Myocyte (in vitro differentiated cells): Measurements from ENCODE around the gene CERS6. TPM values are rescaled to one million over a fixed set of nuclear protein-coding genes. Genes with fewer than 3 reads are reported as not detected.
A peak's percentile ranks its signal among the peaks of the same experiment; 100 is the strongest.
"Not testable (repeated sequence)": the region's sequence is repeated elsewhere in the genome, so short reads cannot be mapped to it uniquely, and the experiment has no call there.

Experiments used
- DNase-seq: peaks from one replicate; pipeline ENCODE4 v3.0.0-alpha.2; 2012; ENCODE audit warnings: low read depth
- total RNA-seq: library from RNA; depleted of rRNA; stranded (reverse); fragments of >200 nt; gene quantifications from 2 replicates; pipeline ENCODE4 v1.2.3, GENCODE V29; 2014

The CERS6 gene
- total RNA-seq, 1 donor from 2014 or later: 53.4 TPM

- no peak for DNase-seq
These were observed 301.2 kb downstream of the CERS6 start for GRCh38 chr2:168757223-168757622.

GRCh38 chr2:168758970-168759820 is 303.1 kb downstream of the CERS6 start:
- peak; percentile 65 for DNase-seq

DNA sequence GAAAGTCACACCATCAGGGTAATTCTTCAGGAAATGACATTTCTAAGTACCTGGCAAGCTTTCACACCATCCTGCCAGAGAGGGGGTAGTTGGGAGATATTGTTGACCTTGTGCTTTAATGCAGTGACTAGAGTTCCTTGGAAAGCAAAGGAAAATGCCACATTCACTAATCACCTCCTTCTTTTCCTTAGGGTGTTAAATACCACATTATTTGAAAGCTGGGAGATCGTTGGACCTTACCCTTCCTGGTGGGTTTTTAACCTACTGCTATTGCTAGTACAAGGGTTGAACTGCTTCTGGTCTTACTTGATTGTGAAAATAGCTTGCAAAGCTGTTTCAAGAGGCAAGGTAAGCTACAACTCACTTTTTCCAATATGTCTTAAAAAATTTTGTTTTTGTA is 309.3 kb downstream of the CERS6 start:
- DNase-seq: no peak

DNA sequence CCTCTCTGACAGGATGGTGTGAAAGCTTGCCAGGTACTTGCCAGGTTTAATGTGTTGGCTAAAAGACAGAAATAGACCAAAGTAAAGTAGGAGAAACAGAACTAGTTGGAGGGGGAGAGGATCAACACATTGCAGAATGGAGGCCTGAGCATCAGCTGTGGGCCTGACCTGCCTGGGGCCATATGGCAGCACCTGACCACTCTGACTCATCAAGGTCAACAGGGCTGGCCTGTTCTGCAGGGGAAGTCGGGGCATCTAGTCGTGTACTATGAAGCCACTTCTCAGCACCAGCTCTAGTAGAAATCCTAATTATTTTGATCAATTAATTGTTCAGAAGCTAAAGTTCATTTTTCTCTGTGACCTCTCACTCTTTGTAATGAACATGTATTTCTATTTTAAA is 310.5 kb downstream of the CERS6 start:
- DNase-seq: no peak

DNA sequence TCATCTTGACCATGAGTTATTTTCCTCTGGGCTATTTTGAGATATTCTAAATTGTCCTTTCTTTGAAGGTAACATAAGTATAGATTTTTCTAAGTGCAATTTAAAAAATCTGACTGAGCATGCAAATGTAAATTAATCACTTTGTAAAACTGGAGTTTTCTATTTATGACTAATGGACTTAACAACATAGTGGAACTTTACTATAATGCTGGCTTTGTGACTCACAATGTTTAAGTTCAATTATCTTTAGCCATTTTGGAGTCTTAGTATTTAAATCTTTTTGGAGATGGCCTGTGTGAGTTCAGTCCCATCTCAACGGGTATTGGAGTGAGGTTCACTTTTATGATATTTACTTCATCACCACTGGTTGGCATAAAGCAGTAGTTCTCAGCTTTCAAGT is 311.2 kb downstream of the CERS6 start:
- DNase-seq: no peak

- not testable (repeated sequence) for DNase-seq
These were observed 312.3 kb downstream of the CERS6 start for GRCh38 chr2:168768357-168768756.

DNA sequence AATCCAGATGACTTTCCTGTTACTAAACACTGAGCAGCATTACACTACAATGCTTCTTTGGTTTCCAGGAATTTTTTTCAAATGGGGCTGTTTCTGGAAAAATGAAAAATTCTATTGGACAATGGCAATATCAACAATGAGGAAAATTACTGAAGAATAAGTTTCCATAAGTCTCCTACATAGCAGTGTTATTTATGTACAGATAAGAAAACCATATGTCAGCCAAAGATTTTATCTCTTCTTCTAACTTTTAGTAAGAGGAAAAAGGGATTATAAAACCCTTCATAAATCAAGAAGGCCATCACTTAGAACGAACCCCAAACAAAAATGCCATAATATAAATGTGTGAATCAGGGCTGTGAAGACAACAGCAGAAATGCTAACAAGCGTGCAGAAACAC is 314.7 kb downstream of the CERS6 start:
- DNase-seq: no peak

- no peak for DNase-seq
These were observed 316.6 kb downstream of the CERS6 start for GRCh38 chr2:168772704-168773103.

DNA sequence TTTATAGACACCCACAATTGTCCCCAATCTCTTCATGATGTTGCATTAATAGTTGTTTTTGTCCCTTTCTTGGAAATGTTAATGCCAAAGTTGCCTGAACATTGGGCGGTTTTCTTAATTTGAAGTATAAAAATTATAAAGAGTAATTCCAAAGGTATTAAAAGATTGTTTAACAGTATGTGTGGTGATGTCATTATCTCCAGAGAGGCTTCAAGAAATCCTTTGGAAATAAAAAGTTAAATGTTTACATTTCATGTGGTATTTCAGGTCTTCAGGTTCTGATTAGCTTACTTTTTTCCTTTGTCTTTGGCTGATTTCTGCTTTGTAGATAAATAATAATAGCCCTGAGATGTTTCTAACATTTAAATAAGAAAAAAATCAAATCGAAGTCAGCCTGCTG is 317.1 kb downstream of the CERS6 start:
- no peak for DNase-seq

DNA sequence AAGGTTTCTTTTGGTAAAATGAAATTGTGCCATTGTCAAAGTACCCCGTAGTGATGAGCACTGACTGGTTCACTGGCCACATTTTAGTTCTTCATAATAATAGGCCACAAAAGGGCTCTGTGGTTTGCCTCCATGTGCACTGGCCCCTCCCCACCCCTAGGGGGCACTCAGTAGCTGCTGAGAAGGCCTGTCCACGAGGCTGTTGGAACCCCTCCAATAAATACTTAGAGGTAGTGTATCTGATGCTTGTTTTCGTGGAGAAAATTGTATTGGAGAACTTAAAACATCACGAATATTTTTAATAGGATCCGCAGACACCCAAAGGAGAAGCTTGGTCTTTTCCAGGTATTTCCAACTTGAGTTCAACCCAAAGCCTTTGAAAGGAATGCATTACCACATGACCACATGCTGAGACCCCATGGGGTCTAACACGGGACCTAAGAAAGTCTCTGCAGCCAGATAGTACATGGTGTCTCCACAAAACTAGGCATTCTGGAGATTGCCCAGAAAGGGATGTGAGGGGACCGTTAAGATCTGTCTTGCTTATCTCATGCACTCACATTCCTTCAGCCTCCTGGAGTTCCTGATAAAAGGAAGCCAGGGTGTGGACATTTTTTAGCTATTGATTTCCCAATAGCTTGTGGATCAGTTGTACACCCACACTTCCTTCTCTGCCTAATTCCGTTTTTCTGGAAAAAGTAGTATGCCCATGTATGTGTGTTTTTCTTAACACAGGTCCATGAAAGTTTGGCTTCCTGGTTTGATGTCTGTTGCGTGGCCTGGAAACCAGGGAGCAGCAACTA is 317.8 kb downstream of the CERS6 start:
- peak; percentile 66 for DNase-seq

- DNase-seq: no peak
These were observed 319.8 kb downstream of the CERS6 start for GRCh38 chr2:168775837-168776236.

GRCh38 chr2:168780669-168781071 is 324.6 kb downstream of the CERS6 start:
- DNase-seq: no peak

DNA sequence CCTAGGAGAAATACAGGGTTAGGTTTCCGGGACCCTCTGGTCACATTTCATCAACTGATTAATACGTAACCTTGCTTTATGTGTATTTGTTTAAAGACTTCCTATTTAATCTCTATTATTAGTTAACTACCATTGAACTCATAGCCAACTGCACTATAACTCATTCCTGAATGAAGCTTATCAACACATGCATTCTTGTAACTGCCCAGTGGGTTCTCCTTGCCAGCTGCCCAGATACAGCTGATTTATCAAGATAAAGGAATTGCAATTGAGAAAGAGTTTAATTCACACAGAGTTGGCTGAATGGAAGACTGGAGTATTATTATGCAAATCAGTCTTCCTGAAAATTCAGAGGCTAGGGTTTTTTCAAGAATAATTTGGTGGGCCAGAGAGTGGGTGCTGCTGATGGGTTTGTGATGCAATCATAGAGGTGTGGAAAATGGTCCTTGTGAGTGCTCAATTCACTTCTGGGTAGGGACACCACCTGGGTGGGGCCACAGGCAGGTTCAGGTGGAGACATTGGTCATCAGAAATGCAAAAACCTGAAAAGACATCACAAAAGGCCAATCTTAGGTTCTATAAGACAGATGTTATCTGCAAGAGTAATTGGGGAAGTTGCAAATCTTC is 325.2 kb downstream of the CERS6 start:
- DNase-seq: no peak

DNA sequence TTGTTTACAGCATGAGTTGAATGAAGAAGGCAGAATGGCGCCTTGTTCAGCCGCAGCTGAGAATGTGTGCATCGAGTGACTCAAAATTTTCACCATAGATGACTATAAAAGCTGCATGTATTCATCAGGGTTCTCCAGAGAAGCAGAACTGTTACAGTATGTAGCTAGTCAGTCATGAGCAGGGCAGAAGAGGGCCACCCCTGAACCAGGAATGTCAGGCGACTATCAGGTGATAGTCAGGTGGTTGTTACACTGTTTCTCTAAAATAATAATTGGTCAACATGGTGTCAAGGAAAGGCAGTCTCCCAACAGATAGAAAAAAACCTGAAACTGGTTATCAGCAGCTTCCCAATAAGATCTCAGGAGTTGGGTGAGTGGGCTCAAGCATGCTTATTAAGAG is 326.2 kb downstream of the CERS6 start:
- DNase-seq: no peak

DNA sequence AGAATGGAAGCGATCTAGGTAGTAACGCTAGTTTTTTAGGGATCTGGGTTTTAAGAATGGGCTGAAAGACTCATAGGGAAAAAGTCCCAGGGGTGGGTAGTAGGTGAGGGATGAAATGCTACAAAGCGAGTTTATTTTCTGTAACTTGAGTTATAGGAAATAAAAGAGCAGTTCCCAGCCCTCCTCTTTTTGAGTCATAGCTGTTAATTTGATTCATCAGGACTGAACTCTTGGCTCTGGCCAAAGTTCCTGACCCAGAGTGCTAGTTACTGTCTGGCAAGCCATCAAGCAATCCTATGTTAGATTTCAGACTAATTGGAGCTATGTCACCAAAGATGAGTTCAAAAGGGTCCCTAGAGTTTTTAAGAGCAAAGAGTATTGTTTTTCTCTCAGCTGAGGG is 328.9 kb downstream of the CERS6 start:
- DNase-seq: no peak

DNA sequence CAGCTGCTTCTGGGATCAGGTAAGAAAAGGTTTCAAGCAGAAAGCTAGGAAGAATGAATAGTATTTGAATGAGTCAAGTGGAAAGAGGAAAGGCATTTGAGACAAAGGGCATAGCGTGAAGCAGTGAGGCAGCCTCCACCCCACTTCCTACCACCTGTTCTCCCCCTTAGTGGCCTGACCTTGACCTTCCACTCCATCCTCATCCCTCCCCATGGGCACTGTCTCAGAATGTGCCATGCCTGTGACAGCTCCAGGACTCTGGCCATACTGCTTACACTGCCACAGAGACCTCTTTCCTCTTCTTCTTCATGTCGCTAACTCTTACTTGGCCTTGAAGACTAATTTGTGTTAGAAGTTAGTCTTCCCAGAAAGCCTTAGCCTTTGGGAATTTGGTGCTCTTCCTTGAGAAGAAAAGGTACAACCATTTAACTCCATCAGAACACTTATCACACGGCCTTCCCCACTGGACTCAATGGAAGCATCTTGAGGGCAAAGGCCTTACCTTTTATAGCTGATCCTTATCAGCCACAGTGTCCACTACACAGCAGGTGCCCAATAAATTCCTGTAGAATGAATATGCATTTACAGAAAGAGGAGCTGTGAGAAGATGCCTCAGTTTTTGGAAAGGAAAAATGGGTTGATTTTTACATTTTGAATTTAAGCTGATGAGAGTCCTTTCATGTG is 331.2 kb downstream of the CERS6 start:
- DNase-seq: no peak

- no peak for DNase-seq
These were observed 331.8 kb downstream of the CERS6 start for GRCh38 chr2:168787782-168788376.

GRCh38 chr2:168789776-168790175 is 333.7 kb downstream of the CERS6 start:
- no peak for DNase-seq

DNA sequence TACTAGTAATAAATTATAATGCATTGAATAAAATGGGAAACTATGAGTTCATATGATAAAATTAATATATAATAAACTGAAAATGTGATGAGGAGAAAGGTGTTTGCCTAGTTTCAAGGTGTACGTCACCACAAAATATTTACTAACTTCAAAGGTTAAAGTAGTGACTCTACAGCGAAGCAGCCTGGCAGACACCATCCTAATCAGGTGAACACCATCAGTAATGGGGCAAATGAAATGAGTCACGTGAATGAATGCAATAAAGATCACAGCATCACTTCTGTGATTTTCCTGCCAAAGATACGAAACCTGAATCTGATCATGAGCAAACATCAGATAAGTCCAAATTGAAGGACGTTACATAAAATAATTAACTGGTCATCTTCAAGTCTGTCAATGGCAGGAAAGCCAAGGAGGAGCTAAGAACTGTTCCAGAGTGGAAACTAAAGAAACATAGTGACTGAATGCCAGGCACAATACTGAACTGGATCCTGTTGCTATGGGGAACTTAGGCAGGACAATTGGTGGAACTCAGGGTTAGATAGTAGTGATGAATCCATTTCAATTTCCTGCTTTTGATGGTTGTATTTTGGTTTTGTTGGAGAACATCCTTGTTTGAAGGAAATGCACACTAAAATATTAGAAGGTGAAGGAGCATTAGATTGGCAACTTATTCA is 334.3 kb downstream of the CERS6 start:
- no peak for DNase-seq

- not testable (repeated sequence) for DNase-seq
These were observed 335.1 kb downstream of the CERS6 start for GRCh38 chr2:168791140-168791539.
